HuH-7 (cell line): ENCODE data around the gene KHNYN.
"Not testable (repeated sequence)": the region's sequence is repeated elsewhere in the genome, so short reads cannot be mapped to it uniquely, and the experiment has no call there.

Experiments used
- DNase-seq: peaks from one replicate; pipeline ENCODE4 v3.0.0; 2011; ENCODE audit warnings: low spot score

Gene KHNYN

GRCh38 chr14:24437736-24438067 is 7.9 kb downstream of the KHNYN start:
- DNase-seq: no peak

GRCh38 chr14:24438223-24439097 is 8.7 kb downstream of the KHNYN start:
- DNase-seq: no peak

- no peak for DNase-seq
Measured at GRCh38 chr14:24439257-24439656, 9.5 kb downstream of the KHNYN start.

DNA sequence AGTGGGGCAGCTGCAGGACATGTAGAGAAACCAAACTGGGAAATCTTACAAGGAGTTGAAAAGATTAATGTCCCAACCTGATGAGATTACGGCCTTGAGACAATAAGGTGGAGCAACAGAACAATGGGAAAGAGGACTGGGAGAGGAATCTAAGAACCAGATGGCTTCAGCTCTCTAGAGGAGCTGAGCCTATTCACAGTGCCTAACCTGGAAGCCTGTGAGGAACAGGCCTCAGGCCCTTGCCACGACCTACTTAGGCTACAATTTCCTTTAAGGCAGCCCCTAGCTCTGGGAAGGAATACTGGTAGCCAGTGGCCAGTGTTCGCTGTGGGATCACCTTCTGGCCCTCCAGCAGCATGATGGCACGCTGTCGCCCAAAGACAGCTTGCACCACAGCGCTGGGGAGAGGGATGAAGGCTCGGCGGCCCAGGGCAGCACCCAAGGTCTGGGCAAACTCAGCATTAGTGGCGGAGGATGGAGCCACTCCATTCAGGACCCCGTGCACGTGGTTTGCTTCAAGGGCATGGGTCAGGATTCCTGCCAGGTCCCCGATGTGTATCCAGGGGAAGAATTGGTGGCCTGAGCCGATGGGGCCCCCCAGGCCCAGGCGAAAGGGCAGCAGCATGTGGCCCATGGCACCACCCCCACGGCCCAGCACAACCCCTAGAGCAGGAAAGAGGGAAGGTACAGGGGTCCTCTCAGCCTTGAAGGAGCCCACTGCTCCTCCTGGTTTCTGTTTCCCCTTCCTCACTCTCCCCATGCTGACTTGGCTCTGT is 10.3 kb downstream of the KHNYN start:
- DNase-seq: no peak

GRCh38 chr14:24440606-24441399 is 11.0 kb downstream of the KHNYN start:
- DNase-seq: no peak

GRCh38 chr14:24441485-24441884 is 11.7 kb downstream of the KHNYN start:
- no peak for DNase-seq

- DNase-seq: no peak
Measured at GRCh38 chr14:24441904-24442239, 12.1 kb downstream of the KHNYN start.

- peak; percentile 93 for DNase-seq
Measured at GRCh38 chr14:24442240-24443052, 12.7 kb downstream of the KHNYN start, which contains the start of gene SDR39U1. SDR39U1 (minus strand) TSS chr14:24442776; CDS start chr14:24442769, 7 bp downstream.

DNA sequence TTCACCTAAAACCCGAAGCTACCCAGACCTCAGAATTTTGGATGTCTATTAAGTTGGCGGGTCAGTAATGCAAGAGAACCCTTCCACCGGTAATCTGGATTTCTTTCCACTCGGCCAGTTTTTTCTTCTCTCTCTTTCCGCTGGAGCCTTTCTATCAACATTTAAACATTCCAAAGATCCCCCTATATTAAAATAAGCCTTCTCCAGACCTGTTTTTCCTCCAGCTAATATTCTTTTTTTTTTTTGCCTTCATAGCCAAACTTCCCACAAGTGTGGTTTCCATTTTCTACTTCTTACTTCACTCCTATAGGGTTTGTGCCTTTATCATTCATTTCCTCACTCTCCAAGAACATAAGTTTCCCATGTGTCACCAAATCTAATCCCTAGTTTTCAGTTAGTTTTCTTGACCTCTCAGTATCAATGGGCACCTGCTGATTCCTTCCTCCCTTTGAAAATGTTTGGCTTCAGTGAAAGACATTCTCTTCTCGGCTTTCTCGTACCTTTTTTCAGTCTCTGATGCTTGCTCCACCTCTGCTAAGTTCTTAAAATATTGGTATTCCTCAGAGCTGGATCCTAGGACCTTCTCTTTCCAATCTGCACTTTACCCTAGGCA is 13.4 kb downstream of the KHNYN start:
- no peak for DNase-seq

GRCh38 chr14:24450828-24451227 is 21.1 kb downstream of the KHNYN start:
- not testable (repeated sequence) for DNase-seq

- DNase-seq: no peak
Measured at GRCh38 chr14:24456980-24457379, 27.2 kb downstream of the KHNYN start.

DNA sequence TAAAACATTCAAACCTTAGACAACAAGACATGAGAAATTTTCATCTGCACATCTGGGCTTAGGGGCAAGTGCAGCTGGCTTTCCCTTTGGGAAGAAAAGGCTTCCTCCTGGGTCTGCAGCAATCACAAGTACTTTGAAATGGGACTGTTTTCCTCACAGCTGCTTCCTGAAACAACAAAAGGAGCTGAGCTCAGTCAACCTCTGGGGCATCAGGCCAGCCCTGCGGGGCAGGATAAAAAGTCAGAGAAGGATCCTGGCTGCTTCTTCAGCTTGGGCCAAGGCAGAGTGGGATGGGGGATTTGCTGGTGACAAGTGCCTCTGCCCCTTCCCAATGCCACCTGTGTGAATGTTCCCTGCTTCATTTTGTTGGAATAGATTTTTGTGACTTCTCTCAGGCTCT is 29.0 kb downstream of the KHNYN start:
- DNase-seq: no peak

- DNase-seq: no peak
Measured at GRCh38 chr14:24459331-24459730, 29.6 kb downstream of the KHNYN start.

- DNase-seq: no peak
Measured at GRCh38 chr14:24461336-24461735, 31.6 kb downstream of the KHNYN start.

- no peak for DNase-seq
Measured at GRCh38 chr14:24463017-24463883, 33.5 kb downstream of the KHNYN start.

- DNase-seq: no peak
Measured at GRCh38 chr14:24463884-24464785, 34.4 kb downstream of the KHNYN start.

GRCh38 chr14:24465368-24465767 is 35.6 kb downstream of the KHNYN start:
- no peak for DNase-seq

GRCh38 chr14:24465805-24466204 is 36.1 kb downstream of the KHNYN start:
- DNase-seq: no peak

DNA sequence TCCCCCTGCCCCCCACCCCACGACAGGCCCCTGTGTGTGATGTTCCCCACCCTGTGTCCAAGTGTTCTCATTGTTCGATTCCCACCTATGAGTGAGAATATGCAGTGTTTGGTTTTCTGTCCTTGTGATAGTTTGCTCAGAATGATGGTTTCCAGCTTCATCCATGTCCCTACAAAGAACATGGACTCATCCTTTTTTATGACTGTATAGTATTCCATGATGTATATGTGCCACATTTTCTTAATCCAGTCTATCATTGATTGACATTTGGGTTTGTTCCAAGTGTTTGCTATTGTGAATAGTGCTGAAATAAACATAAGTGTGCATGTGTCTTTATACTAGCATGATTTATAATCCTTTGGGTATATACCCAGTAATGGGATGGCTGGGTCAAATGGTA is 40.7 kb downstream of the KHNYN start:
- DNase-seq: not testable (repeated sequence)
